Fibroblast of lung (primary cell): ENCODE measurements around the gene BUD13. TPM values are rescaled to one million over a fixed set of nuclear protein-coding genes. Genes with fewer than 3 reads are reported as not detected.

Experiments
- DNase-seq, 2 donors: peaks; one replicate each; pipeline versions ENCODE4 v3.0.0 to v3.0.0-alpha.2; 2010; ENCODE audit warnings: low read depth in 2 of 2
- H2AFZ ChIP-seq: 2 replicates; pipeline ENCODE4 v1.5.1; 2012; ENCODE audit warnings: low read length, control low read depth, inconsistent platforms
- H3K27ac ChIP-seq: 2 replicates; pipeline ENCODE4 v1.5.1; 2011; ENCODE audit warnings: low read length, control low read depth; ENCODE audit not compliant: insufficient read depth
- H3K27me3 ChIP-seq: 2 replicates; pipeline ENCODE4 v1.5.1; 2011; ENCODE audit warnings: mild to moderate bottlenecking, low read length; ENCODE audit not compliant: control insufficient read depth, insufficient read depth
- H3K36me3 ChIP-seq: 2 replicates; pipeline ENCODE4 v1.5.1; 2011; ENCODE audit warnings: low read length; ENCODE audit not compliant: control insufficient read depth, insufficient read depth
- H3K4me1 ChIP-seq: 2 replicates; pipeline ENCODE4 v1.5.1; 2011; ENCODE audit warnings: low read length; ENCODE audit not compliant: control insufficient read depth, insufficient read depth; ENCODE audit errors: extremely low read depth
- H3K4me2 ChIP-seq: 2 replicates; pipeline ENCODE4 v1.5.1; 2011; ENCODE audit warnings: low read length, control low read depth; ENCODE audit not compliant: insufficient read depth; ENCODE audit errors: extremely low read depth
- H3K4me3 ChIP-seq, 4 experiments: fragments of 200-600 bp in 1 of 4; sonication (generic) in 1 of 4; replicated peaks in 1 of 4; 2 replicates each; pipeline ENCODE4 v1.5.1; 2011 to 2016; ENCODE audit warnings: low read length in 4 of 4, low read depth in 3 of 4, mild to moderate bottlenecking in 3 of 4, control low read depth in 2 of 4, inconsistent platforms in 1 of 4, mixed read lengths in 1 of 4; ENCODE audit not compliant: insufficient read depth in 1 of 4; ENCODE audit errors: control extremely low read depth in 1 of 4
- H3K79me2 ChIP-seq: 2 replicates; pipeline ENCODE4 v1.5.1; 2012; ENCODE audit warnings: mild to moderate bottlenecking, low read length, inconsistent platforms; ENCODE audit not compliant: control insufficient read depth, insufficient read depth
- H3K9ac ChIP-seq: 2 replicates; pipeline ENCODE4 v1.5.1; 2011; ENCODE audit warnings: mild to moderate bottlenecking, low read length, control low read depth; ENCODE audit not compliant: insufficient read depth
- H3K9me3 ChIP-seq: 2 replicates; pipeline ENCODE4 v1.5.1; 2012; ENCODE audit warnings: low read depth, low read length; ENCODE audit not compliant: control insufficient read depth, insufficient read depth
- H4K20me1 ChIP-seq: 2 replicates; pipeline ENCODE4 v1.5.1; 2011; ENCODE audit warnings: low read length; ENCODE audit not compliant: control insufficient read depth, insufficient read depth; ENCODE audit errors: extremely low read depth
- CTCF ChIP-seq, 2 donors: IDR thresholded peaks in 1 of 2; conservative IDR thresholded peaks in 1 of 2; 1 replicate in 1 of 2; 2 replicates in 1 of 2; pipeline ENCODE4 v1.5.1; 2011 to 2012; ENCODE audit warnings: low read length in 2 of 2, control low read depth in 1 of 2, inconsistent platforms in 1 of 2, low read depth in 1 of 2, mild to moderate bottlenecking in 1 of 2
- EZH2 ChIP-seq: IDR thresholded peaks from 2 replicates; pipeline ENCODE4 v1.5.1; 2012; ENCODE audit warnings: low read length, control low read depth, mild to moderate bottlenecking; ENCODE audit errors: missing control alignments
- polyA plus RNA-seq, 2 donors: library from polyadenylated mRNA; depleted of rRNA in 1 of 2; stranded (reverse) in 1 of 2; unstranded in 1 of 2; fragments of >200 nt; gene quantifications; 2 replicates each; pipeline ENCODE4 v1.2.1, GENCODE V29; 2011 to 2012; ENCODE audit warnings: missing spikeins in 1 of 2
- total RNA-seq: library from RNA; depleted of rRNA; stranded (reverse); fragments of >200 nt; gene quantifications from 2 replicates; pipeline ENCODE4 v1.2.1, GENCODE V29; 2014

BUD13 gene
- total and polyA plus RNA-seq, 2 donors (not counting 1 experiment from before 2014, with no cell fraction given) = 12.7 to 13.0 TPM

GRCh38 chr11:116712428-116712827 lies 60.4 kb downstream of the BUD13 start:
- Histone ChIP-seq H3K4me1 (no peaks in the 10 kb centered on the region), H3K36me3 (no peaks in the 10 kb centered on the region), H2AFZ (no peak overlapping the region), H3K4me3 (no peak overlapping the region), H3K27me3 (no peaks in the 10 kb centered on the region), H3K27ac (no peak overlapping the region), H3K9ac (no peak overlapping the region), H4K20me1 (no peaks in the 10 kb centered on the region), H3K9me3 (no peaks in the 10 kb centered on the region), H3K4me2 (no peak overlapping the region), H3K79me2 (no peaks in the 10 kb centered on the region)
- no peak for DNase-seq
- TF ChIP-seq CTCF (conservative IDR thresholded peaks at IDR 0.05 in 1 of 2, IDR thresholded peaks at IDR 0.05 in 1 of 2; ENCODE audit: low read depth in 1 of 2, low read length in 2 of 2) (no peak), EZH2 (no peak)

DNA sequence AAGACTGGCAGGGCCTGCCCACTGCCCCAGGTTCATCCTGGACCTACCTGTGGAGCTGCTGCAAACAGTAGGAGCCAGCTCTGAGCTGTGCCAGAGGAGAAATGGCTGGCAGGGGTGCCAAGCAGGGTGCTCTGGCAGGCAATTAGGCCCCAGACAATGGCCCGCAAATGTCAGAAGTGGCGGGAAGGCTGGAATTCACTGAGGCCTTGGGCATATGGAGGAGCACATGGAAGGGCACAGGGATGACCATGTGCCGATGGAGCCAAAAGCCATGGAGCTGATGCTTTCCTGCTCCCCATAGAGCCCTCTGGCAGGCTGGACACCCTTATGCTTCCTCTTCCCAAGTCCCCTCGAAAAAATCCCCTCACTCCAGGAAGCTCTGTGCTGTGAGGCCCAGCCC lies 62.0 kb downstream of the BUD13 start:
- Histone ChIP-seq H4K20me1 (no peaks in the 10 kb centered on the region), H3K27me3 (peaks cover 5% of the 10 kb centered on the region)

GRCh38 chr11:116710001-116710674 lies 62.6 kb downstream of the BUD13 start:
- TF ChIP-seq EZH2 (no peak), CTCF (conservative IDR thresholded peaks at IDR 0.05 in 1 of 2, IDR thresholded peaks at IDR 0.05 in 1 of 2; ENCODE audit: low read depth in 1 of 2, low read length in 2 of 2) (no peak)
- no peak overlapping the region for H2AFZ ChIP-seq
- no peak overlapping the region for H3K4me3 ChIP-seq
- H4K20me1 ChIP-seq = no peaks in the 10 kb centered on the region
- no peak overlapping the region for H3K4me2 ChIP-seq
- H3K4me1 ChIP-seq = no peaks in the 10 kb centered on the region
- no peaks in the 10 kb centered on the region for H3K79me2 ChIP-seq
- H3K9ac ChIP-seq = no peak overlapping the region
- DNase-seq = no peak
- no peaks in the 10 kb centered on the region for H3K36me3 ChIP-seq
- no peak overlapping the region for H3K27ac ChIP-seq
- H3K9me3 ChIP-seq = no peaks in the 10 kb centered on the region
- H3K27me3 ChIP-seq = peaks cover 5% of the 10 kb centered on the region

More for the DNA sequence above, 62.0 kb downstream of the BUD13 start:
- Histone ChIP-seq H3K36me3 (no peaks in the 10 kb centered on the region), H3K4me3 (no peak overlapping the region), H3K9ac (no peak overlapping the region), H2AFZ (no peak overlapping the region), H3K4me1 (no peaks in the 10 kb centered on the region), H3K27ac (no peak overlapping the region), H3K9me3 (no peaks in the 10 kb centered on the region), H3K4me2 (no peak overlapping the region), H3K79me2 (no peaks in the 10 kb centered on the region)
- TF ChIP-seq EZH2 = no peak
- no peak for TF ChIP-seq CTCF (conservative IDR thresholded peaks at IDR 0.05 in 1 of 2, IDR thresholded peaks at IDR 0.05 in 1 of 2; ENCODE audit: low read depth in 1 of 2, low read length in 2 of 2)
- DNase-seq = no peak
